Spleen (tissue), 7 donors: ENCODE measurements around the gene PDE4D.

Experiments
- POLR2A ChIP-seq, 3 donors: fragments of 450-650 bp; IDR thresholded peaks; one replicate each; pipeline ENCODE4 v1.5.1; 2017; ENCODE audit warnings: antibody characterized with exemption in 3 of 3, mild to moderate bottlenecking in 1 of 3
- POLR2AphosphoS5 ChIP-seq, 3 donors: sonication (generic); formaldehyde crosslinking; IDR thresholded peaks; one replicate each; pipeline ENCODE4 v1.5.1; 2017; ENCODE audit warnings: antibody characterized with exemption in 3 of 3
- TF ChIP-seq, protein P1 (sequence below), 11 experiments: fragments of 200-600 bp in 7 of 11; fragments of 450-650 bp in 4 of 11; sonication (generic) in 4 of 11; IDR thresholded peaks in 8 of 11; conservative IDR thresholded peaks in 3 of 11; 1 replicate in 7 of 11; 2 replicates in 4 of 11; pipeline versions ENCODE4 v1.4.0 to v1.8.0; 2016 to 2021; ENCODE audit warnings: antibody characterized with exemption in 11 of 11, inconsistent platforms in 4 of 11, mild to moderate bottlenecking in 1 of 11
- donor health status: DM: no; HTN: no; CAD: no; lungs with moderate emphysema.
- donor health status: DM: no; HTN: no; CAD: no.
- donor health status: DM: no; HTN: no; CAD: no.

DNA sequence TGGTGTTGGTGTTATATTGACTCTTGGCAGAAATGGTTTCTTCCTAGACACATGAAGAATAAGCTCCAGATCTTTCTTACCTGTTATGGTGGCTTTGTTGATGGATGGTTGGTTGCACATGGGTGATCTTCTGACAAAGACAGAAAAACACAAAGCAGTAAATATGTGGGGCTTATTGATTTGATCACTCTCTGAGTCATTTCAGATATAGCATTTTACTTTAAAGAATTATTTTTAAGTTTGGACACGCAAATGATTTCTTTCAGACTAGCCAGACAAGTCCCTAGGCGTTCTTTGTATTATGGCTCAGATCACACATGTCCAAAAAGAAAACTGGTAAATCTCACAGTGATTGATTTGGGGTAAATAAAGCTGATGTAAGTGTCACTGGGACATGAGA is 713.0 kb downstream of the PDE4D start:
- TF ChIP-seq POLR2AphosphoS5 (IDR thresholded peaks at IDR 0.05): no peak
- TF ChIP-seq, protein P1, sequence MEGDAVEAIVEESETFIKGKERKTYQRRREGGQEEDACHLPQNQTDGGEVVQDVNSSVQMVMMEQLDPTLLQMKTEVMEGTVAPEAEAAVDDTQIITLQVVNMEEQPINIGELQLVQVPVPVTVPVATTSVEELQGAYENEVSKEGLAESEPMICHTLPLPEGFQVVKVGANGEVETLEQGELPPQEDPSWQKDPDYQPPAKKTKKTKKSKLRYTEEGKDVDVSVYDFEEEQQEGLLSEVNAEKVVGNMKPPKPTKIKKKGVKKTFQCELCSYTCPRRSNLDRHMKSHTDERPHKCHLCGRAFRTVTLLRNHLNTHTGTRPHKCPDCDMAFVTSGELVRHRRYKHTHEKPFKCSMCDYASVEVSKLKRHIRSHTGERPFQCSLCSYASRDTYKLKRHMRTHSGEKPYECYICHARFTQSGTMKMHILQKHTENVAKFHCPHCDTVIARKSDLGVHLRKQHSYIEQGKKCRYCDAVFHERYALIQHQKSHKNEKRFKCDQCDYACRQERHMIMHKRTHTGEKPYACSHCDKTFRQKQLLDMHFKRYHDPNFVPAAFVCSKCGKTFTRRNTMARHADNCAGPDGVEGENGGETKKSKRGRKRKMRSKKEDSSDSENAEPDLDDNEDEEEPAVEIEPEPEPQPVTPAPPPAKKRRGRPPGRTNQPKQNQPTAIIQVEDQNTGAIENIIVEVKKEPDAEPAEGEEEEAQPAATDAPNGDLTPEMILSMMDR (IDR thresholded peaks at IDR 0.05 in 8 of 11, conservative IDR thresholded peaks at IDR 0.05 in 3 of 11): no peak
- no peak for TF ChIP-seq POLR2A (IDR thresholded peaks at IDR 0.05)
